HepG2 (cell line): Measurements from ENCODE around the gene ZNF687. TPM values are rescaled to one million over a fixed set of nuclear protein-coding genes. Genes with fewer than 3 reads are reported as not detected.

ENCODE experiments used
- CAMTA2 ChIP-seq: sonication (generic); formaldehyde crosslinking; IDR thresholded peaks from 2 replicates; pipeline ENCODE4 v1.4.0; 2020; ENCODE audit warnings: mild to moderate bottlenecking, missing genetic modification reagents, borderline replicate concordance
- CHD4 ChIP-seq: fragments of 200-600 bp; sonication (generic); IDR thresholded peaks from 2 replicates; pipeline ENCODE4 v1.7.0; 2017; ENCODE audit warnings: mild to moderate bottlenecking, low read length, borderline replicate concordance
- ELF3 ChIP-seq: IDR thresholded peaks from 2 replicates; pipeline ENCODE4 v1.6.1; 2016; ENCODE audit warnings: missing genetic modification reagents, missing compliant biosample characterization
- GATAD1 ChIP-seq: IDR thresholded peaks from 2 replicates; pipeline ENCODE4 v1.6.1; 2016; ENCODE audit warnings: missing genetic modification reagents, missing compliant biosample characterization
- HOXA3 ChIP-seq: sonication (generic); formaldehyde crosslinking; IDR thresholded peaks from 2 replicates; pipeline ENCODE4 v1.5.0; 2020; ENCODE audit warnings: missing genetic modification reagents
- KDM5A ChIP-seq: fragments of 200-600 bp; sonication (generic); IDR thresholded peaks from 2 replicates; pipeline ENCODE4 v1.7.0; 2018; ENCODE audit warnings: antibody characterized with exemption, mild to moderate bottlenecking, low read length, borderline replicate concordance
- NFRKB ChIP-seq: fragments of 450-650 bp; IDR thresholded peaks from 2 replicates; pipeline ENCODE4 v1.6.1; 2017
- NFYC ChIP-seq: IDR thresholded peaks from 2 replicates; pipeline ENCODE4 v1.6.1; 2016; ENCODE audit warnings: missing genetic modification reagents, missing compliant biosample characterization
- REXO4 ChIP-seq: sonication (generic); formaldehyde crosslinking; IDR thresholded peaks from 2 replicates; pipeline ENCODE4 v1.8.0; 2022; ENCODE audit warnings: missing genetic modification reagents, mild to moderate bottlenecking, borderline replicate concordance
- RFXANK ChIP-seq: IDR thresholded peaks from 2 replicates; pipeline ENCODE4 v1.6.1; 2016
- ZBTB26 ChIP-seq: IDR thresholded peaks from 2 replicates; pipeline ENCODE4 v1.6.1; 2016; ENCODE audit warnings: missing compliant biosample characterization, missing genetic modification reagents, borderline replicate concordance
- ZBTB49 ChIP-seq: sonication (generic); formaldehyde crosslinking; IDR thresholded peaks from 2 replicates; pipeline ENCODE4 v1.4.0; 2020; ENCODE audit warnings: missing genetic modification reagents, borderline replicate concordance
- ZHX2 ChIP-seq, 2 experiments: sonication (generic) in 1 of 2; formaldehyde crosslinking in 1 of 2; IDR thresholded peaks; 2 replicates each; pipeline versions ENCODE4 v1.6.1 to v1.9.0; 2014 to 2022; ENCODE audit warnings: antibody characterized with exemption in 1 of 2, borderline replicate concordance in 1 of 2, inconsistent platforms in 1 of 2, low read depth in 1 of 2, missing genetic modification reagents in 1 of 2
- ZNF101 ChIP-seq: sonication (generic); formaldehyde crosslinking; IDR thresholded peaks from 2 replicates; pipeline ENCODE4 v1.4.0; 2020; ENCODE audit warnings: mild to moderate bottlenecking, low read depth, missing genetic modification reagents, borderline replicate concordance
- ZNF329 ChIP-seq: sonication (generic); formaldehyde crosslinking; IDR thresholded peaks from 2 replicates; pipeline ENCODE4 v1.9.0; 2021; ENCODE audit warnings: low read depth, mild to moderate bottlenecking, missing genetic modification reagents
- ZNF597 ChIP-seq: sonication (generic); formaldehyde crosslinking; IDR thresholded peaks from 2 replicates; pipeline ENCODE4 v1.5.0; 2020; ENCODE audit warnings: missing genetic modification reagents
- ZNF83 ChIP-seq: sonication (generic); formaldehyde crosslinking; IDR thresholded peaks from 2 replicates; pipeline ENCODE4 v1.4.0; 2020; ENCODE audit warnings: missing genetic modification reagents, mild to moderate bottlenecking, borderline replicate concordance
- polyA plus RNA-seq, 8 experiments: library from polyadenylated mRNA; depleted of rRNA in 3 of 8; stranded (reverse) in 7 of 8; unstranded in 1 of 8; fragments of >200 nt; fragmentation: Illumina TruSeq in 4 of 8; extraction: Trizol in 4 of 8; gene quantifications; 2 replicates each; pipeline versions ENCODE4 v1.2.1 to v1.2.3, GENCODE V29; 2011 to 2016; ENCODE audit warnings: low read depth in 4 of 8, missing spikeins in 1 of 8, mixed read lengths in 1 of 8; ENCODE audit not compliant: insufficient read depth in 1 of 8
- total RNA-seq, 5 experiments: library from RNA; depleted of rRNA; stranded (reverse); fragments of >200 nt; fragmentation: Illumina TruSeq; extraction: Trizol; gene quantifications; 2 replicates each; pipeline ENCODE4 v1.2.3, GENCODE V29; 2016; ENCODE audit warnings: low read depth in 1 of 5

The ZNF687 gene
- total and polyA plus RNA-seq, 2 of the 13 experiments (the other 11 are each of a cell fraction or from before 2014, with no cell fraction given), result 14.1 to 16.5 TPM

- no peak for TF ChIP-seq ZHX2 (IDR thresholded peaks at IDR 0.05; ENCODE audit: low read depth)
- no peak for TF ChIP-seq ZHX2 (CRISPR knock-in tag; IDR thresholded peaks at IDR 0.05; ENCODE audit: borderline replicate concordance)
- 0 out of 2 replicates have a peak, but pooled peaks have one; percentile 75 for TF ChIP-seq RFXANK (CRISPR knock-in tag)
- TF ChIP-seq CHD4, result peak; percentile 64; the same call in 1 of the 2 replicates
- TF ChIP-seq ZBTB26 (CRISPR knock-in tag), result peak; percentile 65; the same call in 1 of the 2 replicates
- no peak for TF ChIP-seq ZBTB49 (CRISPR knock-in tag)
- peak; percentile 97 for TF ChIP-seq NFYC (CRISPR knock-in tag)
- peak; percentile 64; the same call in 1 of the 2 replicates for TF ChIP-seq NFRKB
- TF ChIP-seq CAMTA2, result peak; percentile 66; the same call in 1 of the 2 replicates
- TF ChIP-seq ZNF597, result no peak
- peak; percentile 71; the same call in 1 of the 2 replicates for TF ChIP-seq HOXA3 (CRISPR knock-in tag)
- no peak for TF ChIP-seq REXO4 (CRISPR knock-in tag)
- TF ChIP-seq ZNF329, result no peak
- peak; percentile 81; the same call in 1 of the 2 replicates for TF ChIP-seq KDM5A
- TF ChIP-seq ZNF83 (CRISPR knock-in tag), result no peak
- TF ChIP-seq ZNF101, result no peak
- peak; percentile 75 for TF ChIP-seq ELF3 (CRISPR knock-in tag)
- peak; percentile 94 for TF ChIP-seq GATAD1 (CRISPR knock-in tag)
These were observed 27.6 kb upstream of the ZNF687 start, which contains the start of gene PSMD4 (continued) for GRCh38 chr1:151254217-151255213.
